HepG2 (cell line): ENCODE measurements around the gene SOX4. TPM values are rescaled to one million over a fixed set of nuclear protein-coding genes. Genes with fewer than 3 reads are reported as not detected.

Experiments
- ATAC-seq: fragments of 200-7000 bp; cut with Tn5 transposase; 3 replicates; pipeline ENCODE4 v1.9.1; 2020; ENCODE audit warnings: mild to moderate bottlenecking, moderate library complexity
- BruUV-seq: library from RNA; stranded (reverse); fragments of 400-500 nt; replicated peaks from 2 replicates; lab custom pipeline; 2021; lab: Mats Ljungman, UMichigan
- CTCF ChIA-PET: fragments of 300-600 bp; formaldehyde crosslinking; extraction: SDS; loops from one replicate; lab custom pipeline; 2021; ENCODE audit warnings: low total read pairs, inconsistent platforms, low intra/inter-chr PET ratio; lab: Yijun Ruan, JAX
- POLR2A ChIA-PET: fragments of 350-600 bp; sonication (Branson Sonifier 250); formaldehyde crosslinking; loops from one replicate; lab custom pipeline; 2020; ENCODE audit warnings: antibody characterized with exemption, inconsistent platforms; lab: Yijun Ruan, JAX
- DNase-seq: peaks from one replicate; pipeline ENCODE4 v3.0.0-alpha.2; 2015; ENCODE audit warnings: low spot score
- FAIRE-seq: peaks from 3 replicates; lab custom pipeline; 2011; peaks lifted over from hg19 to GRCh38; lab: Jason Lieb, UNC
- H2AFZ ChIP-seq: one replicate; pipeline ENCODE4 v1.6.1; 2011; ENCODE audit warnings: low read length, inconsistent platforms
- H3K27ac ChIP-seq: fragments of 300-600 bp; 3 replicates; pipeline ENCODE4 v1.8.0; 2011; ENCODE audit warnings: mixed run types, mild to moderate bottlenecking, mixed read lengths, low read length, inconsistent platforms; ENCODE audit not compliant: insufficient read depth; ENCODE audit errors: extremely low read length
- H3K27me3 ChIP-seq, 2 experiments: fragments of 200-600 bp in 1 of 2; 2 replicates in 1 of 2; 3 replicates in 1 of 2; pipeline versions ENCODE4 v1.6.0 to v1.8.0; 2011; ENCODE audit warnings: low read length in 2 of 2, mild to moderate bottlenecking in 2 of 2, moderate library complexity in 2 of 2, inconsistent platforms in 1 of 2; ENCODE audit not compliant: insufficient read depth in 2 of 2, control insufficient read depth in 1 of 2
- H3K36me3 ChIP-seq, 2 experiments: fragments of 200-600 bp in 1 of 2; replicated peaks in 1 of 2; 2 replicates in 1 of 2; 3 replicates in 1 of 2; pipeline versions ENCODE4 v1.5.1 to v1.8.0; 2011; ENCODE audit warnings: low read length in 2 of 2, inconsistent platforms in 1 of 2; ENCODE audit not compliant: insufficient read depth in 2 of 2, control insufficient read depth in 1 of 2
- H3K4me1 ChIP-seq: 2 replicates; pipeline ENCODE4 v1.5.1; 2012; ENCODE audit warnings: low read length, inconsistent platforms; ENCODE audit not compliant: insufficient read depth
- H3K4me2 ChIP-seq: 2 replicates; pipeline ENCODE4 v1.6.0; 2011; ENCODE audit warnings: low read depth, low read length, inconsistent platforms
- H3K4me3 ChIP-seq, 3 experiments: fragments of 200-600 bp in 1 of 3; sonication (generic), shearing (Covaris generic) in 1 of 3; replicated peaks in 1 of 3; 2 replicates each; pipeline ENCODE4 v1.5.1; 2011 to 2016; ENCODE audit warnings: low read length in 3 of 3, inconsistent platforms in 2 of 3, low read depth in 2 of 3, mild to moderate bottlenecking in 2 of 3, control low read depth in 1 of 3, mixed read lengths in 1 of 3; ENCODE audit not compliant: insufficient read depth in 1 of 3
- H3K79me2 ChIP-seq: one replicate; pipeline ENCODE4 v1.6.1; 2011; ENCODE audit warnings: low read length, inconsistent platforms; ENCODE audit not compliant: insufficient read depth
- H3K9ac ChIP-seq: 2 replicates; pipeline ENCODE4 v1.6.0; 2011; ENCODE audit warnings: mild to moderate bottlenecking, low read depth, low read length, inconsistent platforms; ENCODE audit not compliant: insufficient read depth
- H3K9me3 ChIP-seq: 2 replicates; pipeline ENCODE4 v1.5.1; 2012; ENCODE audit warnings: mild to moderate bottlenecking, low read length
- H4K20me1 ChIP-seq: 2 replicates; pipeline ENCODE4 v1.6.0; 2011; ENCODE audit warnings: inconsistent platforms, mild to moderate bottlenecking, low read length, moderate library complexity; ENCODE audit not compliant: insufficient read depth
- BCL6 ChIP-seq: IDR thresholded peaks from 2 replicates; pipeline ENCODE4 v1.6.1; 2016; ENCODE audit warnings: missing genetic modification reagents, missing compliant biosample characterization
- FOXO1 ChIP-seq: sonication (generic); formaldehyde crosslinking; IDR thresholded peaks from 2 replicates; pipeline ENCODE4 v1.4.0; 2020; ENCODE audit warnings: missing genetic modification reagents
- HMG20B ChIP-seq: conservative IDR thresholded peaks from 2 replicates; pipeline ENCODE4 v1.6.1; 2016; ENCODE audit warnings: missing genetic modification reagents, missing compliant biosample characterization
- KAT7 ChIP-seq: IDR thresholded peaks from 2 replicates; pipeline ENCODE4 v1.6.1; 2018; ENCODE audit warnings: borderline replicate concordance, missing compliant biosample characterization
- MLLT10 ChIP-seq: sonication (generic); formaldehyde crosslinking; IDR thresholded peaks from 2 replicates; pipeline ENCODE4 v1.4.0; 2020; ENCODE audit warnings: missing genetic modification reagents
- NCOA2 ChIP-seq: sonication (generic); formaldehyde crosslinking; IDR thresholded peaks from 2 replicates; pipeline ENCODE4 v1.8.0; 2022; ENCODE audit warnings: inconsistent platforms
- RORA ChIP-seq: sonication (generic); formaldehyde crosslinking; IDR thresholded peaks from 2 replicates; pipeline ENCODE4 v1.5.0; 2020; ENCODE audit warnings: mild to moderate bottlenecking, missing genetic modification reagents, moderate library complexity
- TP53 ChIP-seq: sonication (generic); formaldehyde crosslinking; conservative IDR thresholded peaks from 2 replicates; pipeline ENCODE4 v1.4.0; 2020; ENCODE audit warnings: missing genetic modification reagents
- ZNF274 ChIP-seq: sonication (generic); formaldehyde crosslinking; IDR thresholded peaks from 2 replicates; pipeline ENCODE4 v1.5.1; 2020; ENCODE audit warnings: mild to moderate bottlenecking, missing genetic modification reagents
- ZNF569 ChIP-seq: sonication (generic); formaldehyde crosslinking; IDR thresholded peaks from 2 replicates; pipeline ENCODE4 v1.5.0; 2020; ENCODE audit warnings: mild to moderate bottlenecking, missing genetic modification reagents, moderate library complexity, borderline replicate concordance
- ZNF589 ChIP-seq: sonication (generic); formaldehyde crosslinking; conservative IDR thresholded peaks from 2 replicates; pipeline ENCODE4 v1.8.0; 2022; ENCODE audit warnings: mild to moderate bottlenecking, moderate library complexity, missing genetic modification reagents
- ZNF709 ChIP-seq: sonication (generic); formaldehyde crosslinking; IDR thresholded peaks from 2 replicates; pipeline ENCODE4 v1.5.0; 2020; ENCODE audit warnings: mild to moderate bottlenecking, missing genetic modification reagents
- ZNF780A ChIP-seq: sonication (generic); formaldehyde crosslinking; IDR thresholded peaks from 2 replicates; pipeline ENCODE4 v1.8.0; 2022; ENCODE audit warnings: mild to moderate bottlenecking, missing genetic modification reagents, moderate library complexity
- WGBS: methylation state at CpG from one replicate; pipeline ENCODE4 v1.1.6; 2017; ENCODE audit warnings: low lambda C conversion rate; 5-methylcytosine and 5-hydroxymethylcytosine counted together
- in situ Hi-C: cut with HindIII; loops from 2 replicates; pipeline ENCODE4 v1.10.0; 2017; ENCODE audit warnings: low pct_unique_long_range_greater_than_20kb; ENCODE audit not compliant: extremely low pct_ligation_motif_present
- intact Hi-C: fragments of 100-400 bp; cut with micrococcal nuclease; formaldehyde crosslinking; loops from one replicate; pipeline ENCODE4 v1.10.0; 2022; ENCODE audit not compliant: unreplicated experiment
- polyA plus RNA-seq, 8 experiments: library from polyadenylated mRNA; depleted of rRNA in 3 of 8; stranded (reverse) in 7 of 8; unstranded in 1 of 8; fragments of >200 nt; fragmentation: Illumina TruSeq in 4 of 8; extraction: Trizol in 4 of 8; gene quantifications; 2 replicates each; pipeline versions ENCODE4 v1.2.1 to v1.2.3, GENCODE V29; 2011 to 2016; ENCODE audit warnings: low read depth in 4 of 8, missing spikeins in 1 of 8, mixed read lengths in 1 of 8; ENCODE audit not compliant: insufficient read depth in 1 of 8
- total RNA-seq, 5 experiments: library from RNA; depleted of rRNA; stranded (reverse); fragments of >200 nt; fragmentation: Illumina TruSeq; extraction: Trizol; gene quantifications; 2 replicates each; pipeline ENCODE4 v1.2.3, GENCODE V29; 2016; ENCODE audit warnings: low read depth in 1 of 5
- TF ChIP-seq, protein P1 (sequence below): sonication (generic); formaldehyde crosslinking; IDR thresholded peaks from 2 replicates; pipeline ENCODE4 v1.4.0; 2020; ENCODE audit warnings: mild to moderate bottlenecking, missing genetic modification reagents
- TF ChIP-seq, protein P2 (sequence below): sonication (generic); formaldehyde crosslinking; IDR thresholded peaks from 2 replicates; pipeline ENCODE4 v1.5.0; 2020; ENCODE audit warnings: mild to moderate bottlenecking, low read depth, missing genetic modification reagents, borderline replicate concordance
- TF ChIP-seq, protein P3 (sequence below): sonication (generic); formaldehyde crosslinking; IDR thresholded peaks from 2 replicates; pipeline ENCODE4 v1.5.1; 2020; ENCODE audit warnings: missing genetic modification reagents, mild to moderate bottlenecking, borderline replicate concordance
- TF ChIP-seq, protein P4 (sequence below): sonication (generic); formaldehyde crosslinking; IDR thresholded peaks from 2 replicates; pipeline ENCODE4 v1.8.1; 2023; ENCODE audit warnings: mild to moderate bottlenecking, missing genetic modification reagents

The SOX4 gene
- total and polyA plus RNA-seq, 2 of the 13 experiments (the other 11 are each of a cell fraction or from before 2014, with no cell fraction given) = 2.6 to 3.4 TPM

DNA sequence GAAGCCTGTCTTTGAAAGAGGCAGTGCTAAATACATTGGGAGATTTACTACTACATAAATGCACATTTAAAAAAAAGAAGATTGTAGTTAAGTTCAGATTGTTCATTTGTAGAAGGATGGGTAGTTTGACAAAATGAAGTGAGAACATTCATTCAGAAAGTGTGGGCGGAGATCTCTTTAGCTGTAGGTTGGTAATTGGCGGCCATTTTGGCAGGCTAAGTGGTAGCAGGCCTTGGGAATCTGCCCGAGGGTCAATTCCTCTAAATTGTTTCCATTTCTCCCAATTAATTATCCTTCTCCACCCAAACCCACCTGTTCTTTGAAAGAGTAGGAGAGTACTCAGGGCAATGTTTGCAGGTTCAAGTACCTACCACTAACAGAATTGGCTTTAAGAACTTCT is 17.9 kb downstream of the SOX4 start:
- Histone ChIP-seq H3K4me2 (no peak overlapping the region), H3K27ac (no peak overlapping the region), H3K79me2 (no peaks in the 10 kb centered on the region), H3K27me3 (no peaks in the 10 kb centered on the region; a peak in 1 of 5 replicates), H3K4me1 (no peaks in the 10 kb centered on the region), H4K20me1 (no peaks in the 10 kb centered on the region), H3K9me3 (no peaks in the 10 kb centered on the region), H2AFZ (no peak overlapping the region), H3K9ac (no peak overlapping the region), H3K4me3 (no peak overlapping the region), H3K36me3 (no peaks in the 10 kb centered on the region)
- FAIRE-seq (no peak), ATAC-seq (no peak), DNase-seq (no peak)
- BruUV-seq = no TSS peak
- WGBS = 31% methylated on average over 3 of the region's 3 CpGs
- in situ Hi-C loops = no loop called here
- intact Hi-C loops = no loop called here
- CTCF ChIA-PET = no interaction called here
- POLR2A ChIA-PET = no interaction called here
- no peak for TF ChIP-seq KAT7
- TF ChIP-seq, protein P1, sequence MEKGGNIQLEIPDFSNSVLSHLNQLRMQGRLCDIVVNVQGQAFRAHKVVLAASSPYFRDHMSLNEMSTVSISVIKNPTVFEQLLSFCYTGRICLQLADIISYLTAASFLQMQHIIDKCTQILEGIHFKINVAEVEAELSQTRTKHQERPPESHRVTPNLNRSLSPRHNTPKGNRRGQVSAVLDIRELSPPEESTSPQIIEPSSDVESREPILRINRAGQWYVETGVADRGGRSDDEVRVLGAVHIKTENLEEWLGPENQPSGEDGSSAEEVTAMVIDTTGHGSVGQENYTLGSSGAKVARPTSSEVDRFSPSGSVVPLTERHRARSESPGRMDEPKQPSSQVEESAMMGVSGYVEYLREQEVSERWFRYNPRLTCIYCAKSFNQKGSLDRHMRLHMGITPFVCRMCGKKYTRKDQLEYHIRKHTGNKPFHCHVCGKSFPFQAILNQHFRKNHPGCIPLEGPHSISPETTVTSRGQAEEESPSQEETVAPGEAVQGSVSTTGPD (CRISPR knock-in tag) = no peak
- TF ChIP-seq NCOA2 (CRISPR knock-in tag) = no peak
- TF ChIP-seq, protein P2, sequence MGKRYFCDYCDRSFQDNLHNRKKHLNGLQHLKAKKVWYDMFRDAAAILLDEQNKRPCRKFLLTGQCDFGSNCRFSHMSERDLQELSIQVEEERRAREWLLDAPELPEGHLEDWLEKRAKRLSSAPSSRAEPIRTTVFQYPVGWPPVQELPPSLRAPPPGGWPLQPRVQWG (CRISPR knock-in tag) = no peak
- no peak for TF ChIP-seq FOXO1 (CRISPR knock-in tag)
- TF ChIP-seq, protein P3, sequence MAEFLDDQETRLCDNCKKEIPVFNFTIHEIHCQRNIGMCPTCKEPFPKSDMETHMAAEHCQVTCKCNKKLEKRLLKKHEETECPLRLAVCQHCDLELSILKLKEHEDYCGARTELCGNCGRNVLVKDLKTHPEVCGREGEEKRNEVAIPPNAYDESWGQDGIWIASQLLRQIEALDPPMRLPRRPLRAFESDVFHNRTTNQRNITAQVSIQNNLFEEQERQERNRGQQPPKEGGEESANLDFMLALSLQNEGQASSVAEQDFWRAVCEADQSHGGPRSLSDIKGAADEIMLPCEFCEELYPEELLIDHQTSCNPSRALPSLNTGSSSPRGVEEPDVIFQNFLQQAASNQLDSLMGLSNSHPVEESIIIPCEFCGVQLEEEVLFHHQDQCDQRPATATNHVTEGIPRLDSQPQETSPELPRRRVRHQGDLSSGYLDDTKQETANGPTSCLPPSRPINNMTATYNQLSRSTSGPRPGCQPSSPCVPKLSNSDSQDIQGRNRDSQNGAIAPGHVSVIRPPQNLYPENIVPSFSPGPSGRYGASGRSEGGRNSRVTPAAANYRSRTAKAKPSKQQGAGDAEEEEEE (CRISPR knock-in tag) = no peak
- TF ChIP-seq ZNF780A = no peak
- TF ChIP-seq TP53 = no peak
- TF ChIP-seq BCL6 = no peak
- TF ChIP-seq, protein P4, sequence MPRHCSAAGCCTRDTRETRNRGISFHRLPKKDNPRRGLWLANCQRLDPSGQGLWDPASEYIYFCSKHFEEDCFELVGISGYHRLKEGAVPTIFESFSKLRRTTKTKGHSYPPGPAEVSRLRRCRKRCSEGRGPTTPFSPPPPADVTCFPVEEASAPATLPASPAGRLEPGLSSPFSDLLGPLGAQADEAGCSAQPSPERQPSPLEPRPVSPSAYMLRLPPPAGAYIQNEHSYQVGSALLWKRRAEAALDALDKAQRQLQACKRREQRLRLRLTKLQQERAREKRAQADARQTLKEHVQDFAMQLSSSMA (CRISPR knock-in tag) = no peak
- no peak for TF ChIP-seq MLLT10 (CRISPR knock-in tag)
- TF ChIP-seq ZNF589 (CRISPR knock-in tag) = no peak
- TF ChIP-seq HMG20B (CRISPR knock-in tag) = no peak
- TF ChIP-seq ZNF274 (CRISPR knock-in tag) = no peak
- no peak for TF ChIP-seq ZNF709
- no peak for TF ChIP-seq ZNF569 (CRISPR knock-in tag)
- no peak for TF ChIP-seq RORA (CRISPR knock-in tag)
